NT2/D1 (cell line): ENCODE measurements around the gene EFHD1.

Experiments used
- SUZ12 ChIP-seq: IDR thresholded peaks from 2 replicates; pipeline ENCODE4 v1.6.1; 2011; ENCODE audit not compliant: insufficient read length, insufficient read depth; ENCODE audit errors: extremely low read depth
- YY1 ChIP-seq: IDR thresholded peaks from 2 replicates; pipeline ENCODE4 v1.6.1; 2011; ENCODE audit not compliant: insufficient read length, insufficient read depth
- ZNF274 ChIP-seq: IDR thresholded peaks from 2 replicates; pipeline ENCODE4 v1.6.1; 2011; ENCODE audit warnings: mild to moderate bottlenecking, low read depth, low read length

DNA sequence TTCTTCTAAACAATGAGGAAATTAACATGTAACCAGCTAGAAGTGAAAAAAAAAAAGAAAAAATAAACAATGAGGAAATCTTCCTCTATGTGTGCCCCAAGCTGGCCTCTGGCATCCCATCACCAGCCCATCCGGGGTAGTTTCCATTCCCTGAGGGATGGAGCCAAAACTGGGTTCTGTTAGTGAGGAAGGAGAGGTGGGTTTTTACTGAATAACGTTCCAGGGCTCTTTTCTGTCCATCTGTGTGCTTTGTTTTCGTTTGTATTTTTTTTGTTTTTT, 9.7 kb downstream of the EFHD1 start:
- TF ChIP-seq ZNF274 (no peak), SUZ12 (no peak), YY1 (no peak)
